Erythroblast (primary cell): Measurements from ENCODE around the gene NEAT1.

Experiments
- GATA1 ChIP-seq: IDR thresholded peaks from 2 replicates; pipeline ENCODE4 v1.6.1; 2011; ENCODE audit warnings: low read depth, mild to moderate bottlenecking, control low read depth, low read length, moderate library complexity
- POLR2A ChIP-seq: IDR thresholded peaks from 2 replicates; pipeline ENCODE4 v1.6.1; 2011; ENCODE audit warnings: mild to moderate bottlenecking, low read length

DNA sequence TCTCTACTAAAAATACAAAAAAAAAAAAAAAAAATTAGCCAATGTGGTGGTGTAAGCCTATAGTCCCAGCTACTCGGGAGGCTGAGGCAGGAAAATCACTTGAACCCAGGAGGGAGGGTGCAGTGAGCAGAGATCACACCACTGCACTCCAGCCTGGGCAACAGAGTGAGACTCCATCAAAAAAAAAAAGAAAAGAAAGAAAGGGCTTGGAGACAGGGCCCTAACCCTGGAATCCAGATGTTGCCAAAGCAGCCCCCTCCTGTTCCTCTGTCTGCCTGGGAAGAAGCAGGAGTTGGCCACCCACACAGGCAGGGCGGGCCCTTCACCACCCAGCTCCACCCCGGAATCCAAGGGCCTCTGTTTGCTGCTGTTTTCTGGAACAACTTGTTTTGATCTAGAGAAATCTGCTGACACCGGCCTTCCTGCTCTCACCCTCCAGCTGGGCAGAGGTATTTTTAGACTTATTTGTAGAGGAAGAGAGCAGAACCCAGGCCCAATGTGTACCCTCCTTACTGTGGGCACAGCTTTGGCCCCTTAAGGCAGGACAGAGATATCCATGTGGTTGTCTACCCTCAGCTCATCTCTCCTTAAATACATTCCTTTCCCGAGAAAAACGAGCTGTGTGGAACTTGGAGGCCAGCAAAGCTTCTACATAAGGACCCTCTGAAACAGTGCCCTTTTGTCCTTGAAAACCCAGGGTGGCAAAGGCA lies 2.7 kb upstream of the NEAT1 start:
- TF ChIP-seq POLR2A: peak; percentile 83
- TF ChIP-seq GATA1: no peak
